ENCODE measurements around the gene IFT52. TPM values are rescaled to one million over a fixed set of nuclear protein-coding genes. Genes with fewer than 3 reads are reported as not detected.
A peak's percentile ranks its signal among the peaks of the same experiment; 100 is the strongest.

The IFT52 gene
- total and polyA plus RNA-seq, 11 donors: 4.2 to 15.5 (median 5.7) TPM

- Histone ChIP-seq H3K9me3 (no peaks in the 10 kb centered on the region), H3K4me3 (no peak overlapping the region), H3K27me3 (no peaks in the 10 kb centered on the region), H3K27ac (no peak overlapping the region), H3K4me1 (peaks cover 0 to 6% (median 0%) of the 10 kb centered on the region in 12 donors), H3K36me3 (no peaks in the 10 kb centered on the region)
- peak in 2 of 4 donors; percentile 45 to 48 for ATAC-seq
- DNase-seq: peak in 4 of 5 donors; percentile 28 to 78 (median 58)
- WGBS, 4 donors: 51 to 76% (median 70%) methylated on average over 10 of the region's 10 CpGs
- intact Hi-C loops (cut with DNase I): no loop called here
- no peak for TF ChIP-seq POLR2A (IDR thresholded peaks at IDR 0.05)
- TF ChIP-seq CTCF (IDR thresholded peaks at IDR 0.05): no peak
Measured at GRCh38 chr20:43576108-43576507, 14.6 kb upstream of the IFT52 start.

GRCh38 chr20:43579861-43580793 lies 10.6 kb upstream of the IFT52 start:
- Histone ChIP-seq H3K4me3 (no peak overlapping the region), H3K27ac (no peak overlapping the region), H3K27me3 (no peaks in the 10 kb centered on the region), H3K4me1 (peaks cover 0 to 8% (median 0%) of the 10 kb centered on the region in 12 donors), H3K9me3 (no peaks in the 10 kb centered on the region), H3K36me3 (no peaks in the 10 kb centered on the region)
- TF ChIP-seq CTCF (IDR thresholded peaks at IDR 0.05): no peak
- TF ChIP-seq POLR2A (IDR thresholded peaks at IDR 0.05): no peak
- WGBS, 4 donors: 59 to 72% (median 66%) methylated on average over 7 of the region's 7 CpGs
- intact Hi-C loops (cut with DNase I): loop anchor here in 1 of 10 donors (10.0 kb wide), 1 partner anchor 125 kb away; the partner anchor contains the start of gene SRSF6
- ATAC-seq (no peak), DNase-seq (no peak)

- ATAC-seq: no peak
- 82 to 85% (median 83%) methylated on average over 7 of the region's 7 CpGs for WGBS, 4 donors
- no peak overlapping the region for H3K4me3 ChIP-seq
- intact Hi-C loops (cut with DNase I): loop anchor here in 1 of 10 donors (10.0 kb wide), 1 partner anchor 128 kb away; the partner anchor contains the start of gene SRSF6
- no peak for DNase-seq
- H3K36me3 ChIP-seq: no peaks in the 10 kb centered on the region
- TF ChIP-seq POLR2A (IDR thresholded peaks at IDR 0.05): no peak
- TF ChIP-seq CTCF (IDR thresholded peaks at IDR 0.05): no peak
- no peaks in the 10 kb centered on the region for H3K27me3 ChIP-seq
- H3K4me1 ChIP-seq: peaks cover 0 to 8% (median 0%) of the 10 kb centered on the region in 12 donors
- H3K9me3 ChIP-seq: no peaks in the 10 kb centered on the region
- no peak overlapping the region for H3K27ac ChIP-seq
Measured at GRCh38 chr20:43583133-43583864, 7.4 kb upstream of the IFT52 start.

Measured in heart left ventricle (tissue), 16 donors.